GM20431 (cell line): ENCODE measurements around the gene ITM2B.
"Not testable (repeated sequence)": the region's sequence is repeated elsewhere in the genome, so short reads cannot be mapped to it uniquely, and the experiment has no call there.

ENCODE experiments used
- in situ Hi-C: fragments of 300-500 bp; cut with MseI, MboI; formaldehyde crosslinking; loops from one replicate; pipeline ENCODE4 v1.15.0; 2020; ENCODE audit warnings: low sequenced_read_pairs; ENCODE audit not compliant: unreplicated experiment

ITM2B gene

DNA sequence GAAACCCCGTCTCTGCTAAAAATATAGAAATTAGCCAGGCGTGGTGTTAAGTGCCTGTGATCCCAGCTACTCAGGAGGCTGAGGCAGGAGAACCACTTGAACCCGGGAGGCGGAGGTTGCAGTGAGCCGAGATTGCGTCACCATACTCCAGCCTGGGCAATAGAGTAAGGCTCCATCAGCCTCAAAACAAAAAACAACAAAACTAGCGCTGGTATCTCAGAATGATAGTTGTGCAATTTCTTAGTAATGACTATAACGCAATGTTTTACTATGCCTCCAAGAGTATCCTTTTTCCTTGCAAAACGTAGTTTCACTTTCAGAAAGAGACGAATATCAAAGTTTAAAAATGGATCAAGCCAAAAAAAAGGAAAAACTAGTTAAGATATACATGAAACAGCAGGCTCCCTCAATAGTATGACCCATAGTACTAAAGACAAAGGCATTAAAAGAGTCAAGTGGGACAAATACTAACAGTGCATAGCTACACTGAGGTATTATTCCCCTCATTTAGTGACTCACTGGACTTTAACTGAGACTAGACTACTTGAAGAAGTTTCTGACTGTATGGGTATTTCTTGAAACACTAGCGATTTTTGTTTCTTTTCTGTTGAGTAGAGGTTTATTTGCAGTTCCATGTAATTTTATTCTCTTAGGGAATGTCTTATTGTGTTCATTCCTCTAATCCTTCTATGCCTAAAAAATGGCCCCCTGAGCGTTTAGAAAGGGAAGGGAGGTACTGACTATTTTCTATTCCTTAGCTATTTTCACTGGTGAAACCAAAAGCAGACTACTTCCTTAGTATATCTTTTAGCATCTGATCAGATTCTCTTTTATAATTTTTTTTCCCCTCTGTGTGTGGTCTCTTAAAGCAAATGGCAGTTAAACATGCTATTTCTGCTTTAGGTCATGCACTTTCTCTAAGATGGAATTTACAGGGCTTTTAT is 10.4 kb upstream of the ITM2B start:
- in situ Hi-C loops: no loop called here

DNA sequence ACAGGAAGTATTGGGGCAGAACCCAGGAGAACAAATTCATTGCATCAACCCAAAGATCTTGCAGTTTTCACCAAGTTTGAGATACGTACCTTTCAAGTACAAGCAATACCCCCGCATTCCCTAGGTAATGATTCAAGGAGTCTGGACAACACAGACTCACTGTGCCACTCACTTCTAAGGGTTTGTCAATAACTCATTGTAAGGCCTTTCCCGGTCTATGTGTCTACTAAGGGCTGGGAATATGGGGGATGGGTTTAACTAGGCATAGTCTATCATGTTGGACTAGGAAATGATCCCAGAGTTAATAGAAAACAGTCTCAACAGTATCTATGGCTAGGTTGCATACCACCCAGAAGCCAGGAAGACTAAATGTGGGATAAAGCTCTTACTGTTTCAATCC is 8.3 kb upstream of the ITM2B start:
- in situ Hi-C loops: no loop called here

DNA sequence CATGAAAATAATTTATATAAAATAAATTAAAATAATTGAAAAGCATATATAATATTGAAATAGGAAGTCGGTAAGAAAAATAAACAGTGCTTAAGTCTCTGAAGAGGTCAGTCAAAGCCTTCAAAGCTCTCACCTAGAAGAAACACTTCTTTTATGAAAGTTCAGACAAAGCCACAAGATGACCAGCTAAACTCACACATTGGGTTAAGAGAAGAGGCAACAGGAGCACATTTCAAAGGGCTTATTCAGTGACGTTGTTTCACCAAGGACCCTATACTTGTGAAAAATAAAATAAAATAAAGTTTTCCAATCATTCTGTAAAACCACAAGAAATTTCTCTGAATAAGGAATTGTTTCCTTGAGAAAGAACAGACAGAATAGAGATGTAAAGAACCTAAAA is 2.5 kb upstream of the ITM2B start:
- in situ Hi-C loops: no loop called here

DNA sequence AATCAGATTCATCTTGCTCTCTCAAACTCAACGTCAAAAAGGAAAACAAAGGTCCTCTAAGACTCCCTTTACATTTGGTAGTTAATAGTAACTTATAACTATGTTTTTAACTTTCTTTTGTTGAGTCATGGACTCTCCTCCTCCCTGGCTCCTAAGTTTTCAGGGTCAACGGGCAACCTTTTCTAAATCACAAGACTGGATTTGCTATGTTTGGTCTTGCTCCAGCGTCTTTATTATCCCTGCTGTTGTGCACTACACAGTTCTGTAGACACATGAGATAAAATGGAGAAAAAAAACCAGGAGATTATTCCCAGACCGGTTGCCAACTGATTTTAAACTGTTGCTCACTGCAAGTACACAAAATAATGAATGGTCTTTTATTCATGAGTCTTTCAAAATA is 1.9 kb upstream of the ITM2B start:
- in situ Hi-C loops: no loop called here

DNA sequence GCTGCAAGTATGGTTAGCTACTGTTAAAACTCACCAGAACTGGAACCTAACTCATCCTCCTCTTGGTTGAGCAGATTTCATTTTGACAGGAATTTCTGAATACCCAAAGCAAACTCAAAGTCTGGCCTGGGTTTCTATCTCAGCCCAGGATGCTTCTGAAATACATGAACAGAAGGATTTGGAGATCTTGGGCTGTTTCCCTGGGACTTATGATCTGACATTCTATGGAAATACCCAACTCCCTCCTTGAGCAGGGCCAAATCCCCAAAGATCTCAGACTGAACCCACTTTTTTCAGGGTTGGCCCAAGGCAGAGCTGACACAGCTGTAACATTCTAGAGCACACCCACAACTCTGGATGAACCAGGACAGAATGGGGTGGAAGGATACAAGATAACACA is 1.1 kb upstream of the ITM2B start:
- in situ Hi-C loops: no loop called here

DNA sequence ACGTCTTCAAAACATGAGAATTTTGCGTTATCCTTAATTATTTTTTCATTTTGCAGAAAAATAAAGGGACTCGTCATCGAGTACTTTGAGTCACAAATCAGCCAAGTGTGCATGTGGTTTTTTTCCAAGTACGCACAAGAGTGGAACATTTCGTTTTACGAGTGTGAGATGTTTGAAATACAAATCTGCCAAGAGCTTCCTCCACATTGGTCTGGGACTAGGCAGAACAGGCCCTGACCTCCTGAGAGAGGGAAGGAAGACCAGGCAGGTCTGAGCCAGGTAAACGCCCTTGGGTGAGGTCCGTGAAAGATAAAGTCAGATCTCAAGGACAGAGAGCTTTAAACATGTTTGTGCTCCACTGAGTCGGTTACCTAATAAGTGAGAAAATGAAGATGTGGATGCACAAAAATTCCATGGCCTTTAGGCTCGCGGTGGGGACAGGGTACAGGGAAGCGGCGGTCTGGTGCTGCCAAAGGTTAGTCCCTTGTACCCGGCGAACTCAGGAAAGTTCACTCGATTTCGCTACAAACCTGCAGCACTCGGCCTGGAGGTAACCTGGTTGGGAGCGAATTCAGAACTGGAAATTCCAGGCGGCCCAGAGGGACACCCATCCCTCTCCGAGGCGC is 473 bp upstream of the ITM2B start:
- in situ Hi-C loops: no loop called here

DNA sequence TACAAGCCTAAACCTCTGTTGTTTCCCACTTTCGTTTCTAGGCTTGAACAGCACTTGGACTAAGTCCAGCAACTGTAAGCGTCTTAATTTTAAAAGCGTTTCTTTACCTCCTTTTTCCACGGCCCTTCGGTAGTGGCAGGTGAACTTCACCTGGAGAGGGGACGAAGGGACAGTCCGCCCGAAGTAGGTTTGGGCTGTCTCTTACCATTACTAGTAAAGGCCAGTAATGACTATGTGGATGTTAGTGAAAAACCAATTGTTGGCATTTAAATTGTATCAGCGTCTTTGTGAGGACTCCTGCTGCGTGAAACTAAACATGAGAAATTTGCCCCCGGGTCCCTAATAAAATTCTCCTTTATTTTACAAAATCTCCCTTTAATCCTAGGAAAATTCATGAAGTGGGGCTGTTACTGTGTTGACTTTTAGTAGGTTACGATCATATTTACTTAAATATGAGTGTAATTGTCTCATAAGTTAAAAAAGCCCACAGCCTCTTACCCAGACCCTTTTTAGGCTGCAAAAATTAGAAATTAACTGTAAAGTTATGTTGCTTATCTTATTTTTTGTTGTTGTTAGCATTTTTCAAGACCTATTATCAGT is 983 bp downstream of the ITM2B start:
- in situ Hi-C loops: no loop called here

DNA sequence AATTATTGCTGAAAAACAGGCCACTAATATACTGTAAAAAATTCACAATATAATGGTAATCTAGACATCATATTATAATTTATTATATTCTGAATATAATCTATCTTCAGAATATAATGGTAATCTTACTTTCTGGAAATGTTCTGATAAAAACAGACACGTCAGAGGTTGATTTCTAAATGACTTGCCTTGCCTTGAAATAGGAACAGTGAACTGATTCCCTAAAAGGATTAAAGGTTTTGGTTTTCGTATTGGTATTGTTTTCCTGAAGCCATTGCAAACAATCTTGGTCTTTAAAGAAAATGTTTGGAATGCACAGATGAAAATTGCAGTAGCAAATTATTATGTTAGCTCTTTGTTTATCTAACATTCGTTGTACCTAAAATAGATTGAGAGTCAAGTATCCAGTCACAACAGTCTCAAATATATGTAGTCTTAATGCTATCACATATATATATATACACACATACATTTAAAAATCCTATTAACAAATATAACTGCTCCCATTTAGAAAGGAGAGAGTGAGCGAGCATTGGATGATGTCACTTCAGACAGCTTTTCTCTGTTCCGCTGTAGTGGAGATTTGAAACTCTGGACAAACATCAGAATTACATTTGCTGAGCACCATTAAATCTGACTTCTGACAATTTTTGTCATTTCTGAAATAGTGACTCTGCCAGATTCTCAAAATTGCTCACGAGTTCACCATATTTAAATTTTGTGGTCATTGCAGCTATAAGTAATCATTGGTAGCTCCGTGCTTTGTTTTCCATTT is 1.7 kb downstream of the ITM2B start:
- in situ Hi-C loops: no loop called here

DNA sequence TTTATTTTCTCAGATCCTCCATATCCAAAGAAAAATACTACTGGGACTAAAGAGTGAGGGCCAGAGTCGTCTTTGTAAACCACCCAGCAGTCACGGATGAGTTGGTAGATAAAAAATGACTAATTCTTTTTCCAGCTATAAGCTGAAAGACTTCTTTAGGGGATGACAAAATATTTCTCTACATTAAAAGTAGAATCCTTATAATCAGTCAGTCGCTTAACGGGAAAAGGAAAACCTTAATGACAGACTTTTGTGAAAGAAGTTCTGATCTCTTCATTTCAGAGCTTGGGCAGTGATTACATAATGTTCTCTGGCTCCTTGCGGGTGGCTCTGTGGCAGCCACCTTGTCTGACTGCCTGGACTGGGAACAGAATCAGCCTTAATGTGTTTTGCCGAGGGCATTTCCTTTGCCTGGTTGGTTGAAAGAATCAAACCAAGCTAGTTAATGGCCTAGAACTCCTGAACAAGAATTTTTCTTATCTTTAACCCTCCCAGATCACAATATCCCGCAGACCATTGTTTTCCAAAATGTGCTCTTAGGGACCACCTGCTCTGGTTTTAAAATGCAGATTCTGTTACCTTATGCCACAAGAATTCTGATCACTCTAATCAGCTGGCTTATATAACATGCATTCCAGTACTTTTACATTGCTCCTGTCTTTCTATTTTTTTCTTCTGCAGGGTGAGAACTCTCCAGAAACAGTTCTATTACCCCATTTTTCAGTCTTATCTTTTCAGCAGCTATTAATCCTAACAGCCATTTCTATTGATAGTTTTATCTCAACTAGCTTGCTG is 2.5 kb downstream of the ITM2B start:
- in situ Hi-C loops: no loop called here

DNA sequence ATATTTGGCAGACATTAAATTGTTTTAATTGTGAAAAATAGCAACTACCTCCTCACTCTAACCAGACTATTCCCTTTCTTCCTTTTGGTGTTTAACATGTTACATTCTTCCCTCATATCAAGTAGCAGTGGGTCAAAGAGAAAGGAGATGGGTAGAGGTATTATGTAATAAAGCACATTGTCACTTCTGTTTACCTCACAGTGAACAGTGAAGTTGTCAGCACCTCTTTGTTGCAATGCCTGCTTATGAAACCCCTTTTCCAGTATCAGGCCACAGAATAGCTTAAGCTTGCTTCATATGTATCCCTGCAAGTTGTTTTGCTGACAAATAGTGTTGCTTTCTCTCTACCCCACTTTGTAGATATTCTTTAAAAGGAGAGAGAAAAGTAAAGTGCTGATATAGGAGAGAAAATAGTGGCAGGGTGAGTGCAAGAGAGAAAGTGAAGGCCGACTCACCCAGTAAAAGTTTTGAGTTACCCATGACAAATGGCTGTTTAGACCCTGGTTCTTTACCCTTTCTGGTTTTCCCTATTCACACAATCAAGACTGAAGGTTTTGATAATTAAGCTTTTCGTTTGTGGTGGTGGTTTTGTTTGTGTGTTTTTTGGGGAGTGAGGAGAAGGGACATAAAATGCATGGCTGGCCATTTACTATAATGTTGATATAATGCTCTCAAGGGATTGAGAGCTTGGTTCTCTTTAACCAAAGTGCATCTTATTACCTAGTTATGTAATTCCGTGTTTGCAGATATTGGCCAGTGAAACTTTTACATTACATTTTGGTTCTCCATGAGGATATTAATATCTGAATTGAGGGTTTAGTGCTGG is 3.7 kb downstream of the ITM2B start:
- in situ Hi-C loops: no loop called here

DNA sequence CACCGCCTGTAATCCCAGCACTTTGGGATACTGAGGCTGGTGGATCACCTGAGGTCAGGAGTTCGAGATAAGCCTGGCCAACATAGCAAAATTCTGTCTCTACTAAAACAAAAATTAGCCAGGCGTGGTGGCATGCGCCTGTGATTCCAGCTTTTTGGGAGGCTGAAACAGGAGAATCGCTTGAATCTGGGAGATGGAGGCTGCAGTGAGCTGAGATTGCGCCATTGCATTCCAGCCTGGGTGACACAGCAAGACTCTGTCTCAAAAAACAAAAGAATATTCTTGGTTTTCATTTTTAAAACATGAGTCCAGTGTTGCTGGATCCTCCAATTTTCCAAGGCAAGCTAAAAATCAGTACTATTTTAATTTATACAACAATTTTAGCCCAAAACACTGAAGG is 6.4 kb downstream of the ITM2B start:
- in situ Hi-C loops: not testable (repeated sequence)

DNA sequence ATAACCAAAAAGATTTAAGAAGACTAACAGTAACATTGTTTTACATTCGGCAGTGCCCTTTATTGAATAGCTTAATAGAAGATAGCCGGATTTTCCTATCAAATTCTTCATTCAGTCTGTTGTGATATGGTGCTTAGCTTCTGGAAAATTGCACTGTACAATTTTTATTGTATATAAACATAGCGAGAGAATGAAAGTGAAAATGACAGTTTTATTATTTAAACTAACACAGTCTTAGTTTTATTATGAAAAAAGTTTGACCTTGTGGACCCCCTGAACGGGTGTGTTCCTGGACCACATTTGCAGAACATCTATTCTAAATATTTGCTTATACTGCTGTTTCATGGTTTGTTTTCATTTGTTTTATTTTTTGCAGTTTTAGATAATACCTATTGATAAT is 8.6 kb downstream of the ITM2B start:
- in situ Hi-C loops: no loop called here

DNA sequence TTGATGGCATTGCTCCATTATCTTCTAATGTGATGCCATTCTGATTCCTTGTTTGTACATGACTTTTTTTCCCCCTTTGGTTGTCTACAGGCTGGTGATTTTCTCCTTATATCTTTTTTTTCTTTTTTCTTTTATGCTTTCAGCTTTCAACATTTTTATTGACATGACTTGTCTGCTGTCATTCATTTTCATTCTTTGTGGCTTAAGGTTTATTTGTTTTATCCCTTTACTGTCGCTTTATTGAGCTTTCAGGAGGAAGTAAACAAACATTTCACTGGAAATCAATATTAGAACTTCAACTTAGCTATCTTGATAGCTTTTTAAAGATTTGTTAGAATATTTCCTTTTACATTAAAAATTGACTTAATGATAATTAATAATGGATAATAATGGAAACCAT is 9.7 kb downstream of the ITM2B start:
- in situ Hi-C loops: no loop called here

DNA sequence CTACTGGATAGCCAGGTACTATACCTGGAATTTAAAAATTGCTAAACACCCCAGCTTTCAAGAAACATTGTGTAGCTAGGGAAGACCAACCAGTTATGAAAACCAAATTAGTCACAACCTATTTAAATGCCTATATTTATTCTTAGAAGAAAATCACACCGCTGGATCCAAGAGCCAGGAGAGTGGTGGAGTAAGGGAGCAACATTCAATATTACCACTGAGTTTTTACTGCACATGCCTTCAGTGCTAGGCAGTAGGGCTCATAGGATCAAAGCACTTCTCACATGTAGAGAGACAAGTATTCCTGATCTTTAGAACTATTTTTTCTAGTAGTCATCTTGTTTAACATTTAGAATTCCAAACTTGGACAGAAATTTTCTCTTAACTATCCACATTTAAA is 11.2 kb downstream of the ITM2B start:
- in situ Hi-C loops: no loop called here

DNA sequence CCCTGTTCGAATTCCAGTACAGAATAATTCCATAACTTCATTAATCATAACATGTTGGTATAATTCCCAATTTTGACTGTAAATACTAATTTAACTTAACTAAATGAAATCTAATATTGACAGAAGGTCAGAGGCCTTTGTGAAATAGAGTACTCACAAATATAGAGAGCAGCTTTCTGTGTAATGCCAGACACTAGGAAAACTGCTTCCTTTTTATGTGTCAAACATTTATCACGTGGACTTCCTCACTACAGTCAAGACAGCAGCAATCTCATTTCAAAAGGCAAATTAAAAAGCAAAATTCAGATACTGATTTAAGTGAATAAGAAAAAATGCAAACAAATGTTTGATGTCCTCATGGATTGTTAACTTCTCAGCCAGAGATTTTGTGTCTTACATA is 13.1 kb downstream of the ITM2B start:
- in situ Hi-C loops: no loop called here

DNA sequence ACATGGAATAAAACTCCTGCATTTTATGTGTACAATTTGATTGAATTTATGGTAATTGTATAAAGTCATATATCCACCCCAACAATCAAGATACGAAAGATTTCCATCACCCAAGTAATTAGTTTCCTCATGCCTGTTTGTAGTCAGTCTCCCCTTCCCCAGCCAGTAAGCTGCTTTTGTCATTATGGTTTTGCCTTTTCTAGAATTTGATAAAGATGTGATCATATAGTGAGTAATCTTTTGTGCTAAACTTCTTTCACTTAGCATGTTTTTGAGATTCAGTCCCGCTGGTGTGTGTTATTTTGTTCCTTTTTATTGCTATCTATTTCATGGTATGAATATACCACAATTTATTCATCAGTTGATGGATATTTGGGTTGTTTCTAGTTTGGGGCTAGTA is 16.0 kb downstream of the ITM2B start:
- in situ Hi-C loops: no loop called here

DNA sequence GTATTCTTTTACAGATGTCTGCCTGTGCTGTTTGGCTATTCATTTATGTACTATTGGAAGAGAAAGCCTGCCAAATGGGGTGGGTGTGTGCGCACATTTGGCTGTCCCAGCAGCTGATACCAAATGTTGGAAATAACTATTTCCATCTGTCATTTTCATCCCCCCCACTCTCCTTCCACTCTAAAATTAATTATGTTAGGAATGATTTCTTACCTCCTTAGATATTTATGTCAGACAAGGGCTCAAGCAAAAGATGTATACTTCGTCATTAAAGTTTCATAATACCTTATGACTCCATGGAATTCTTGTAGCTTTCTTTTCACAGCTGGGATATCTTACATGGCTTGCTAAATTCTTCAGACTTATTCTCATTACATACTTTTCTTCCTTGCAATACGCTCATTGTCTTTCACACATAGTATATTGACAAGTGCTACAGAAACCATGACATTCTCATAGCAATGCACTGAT is 18.6 kb downstream of the ITM2B start:
- in situ Hi-C loops: no loop called here

DNA sequence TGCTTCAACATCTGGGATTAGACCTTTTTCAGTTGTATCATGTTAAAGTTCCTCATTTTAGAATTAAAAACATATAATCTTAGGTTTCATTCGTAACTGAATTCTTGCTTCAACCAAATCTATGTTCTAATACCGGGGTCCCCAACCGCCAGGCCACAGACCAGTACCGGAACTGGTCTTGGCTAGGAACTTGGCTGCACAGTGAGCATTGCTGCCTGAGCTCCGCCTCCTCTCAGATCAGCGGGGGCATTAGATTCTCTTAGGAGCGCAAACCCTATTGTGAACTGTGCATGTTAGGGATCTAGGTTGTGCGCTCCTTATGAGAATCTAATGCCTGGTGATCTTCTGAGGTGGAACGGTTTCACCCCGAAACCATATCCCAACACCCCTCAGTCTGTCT is 19.2 kb downstream of the ITM2B start:
- in situ Hi-C loops: no loop called here

DNA sequence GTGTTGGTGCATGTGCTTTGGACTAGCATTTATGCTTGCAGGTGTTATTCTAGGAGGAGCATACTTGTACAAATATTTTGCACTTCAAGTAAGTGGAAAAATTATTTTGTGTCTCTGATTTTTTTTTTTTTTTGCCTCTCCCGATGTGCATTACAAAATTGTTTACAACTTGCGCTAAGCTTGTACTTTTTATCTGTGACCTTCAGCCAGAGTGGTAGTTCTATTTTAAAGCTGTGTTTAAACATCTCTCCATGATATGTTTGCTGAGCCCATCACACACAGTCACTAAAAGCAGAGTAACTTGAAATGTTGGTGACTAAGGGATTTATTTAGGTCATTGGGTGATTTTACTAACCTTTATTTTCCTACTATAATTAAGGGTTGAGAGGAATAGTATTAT is 20.8 kb downstream of the ITM2B start:
- in situ Hi-C loops: no loop called here
